ENCODE results near the gene FBXO38.
A peak's percentile ranks its signal among the peaks of the same experiment; 100 is the strongest.

FBXO38 gene

DNA sequence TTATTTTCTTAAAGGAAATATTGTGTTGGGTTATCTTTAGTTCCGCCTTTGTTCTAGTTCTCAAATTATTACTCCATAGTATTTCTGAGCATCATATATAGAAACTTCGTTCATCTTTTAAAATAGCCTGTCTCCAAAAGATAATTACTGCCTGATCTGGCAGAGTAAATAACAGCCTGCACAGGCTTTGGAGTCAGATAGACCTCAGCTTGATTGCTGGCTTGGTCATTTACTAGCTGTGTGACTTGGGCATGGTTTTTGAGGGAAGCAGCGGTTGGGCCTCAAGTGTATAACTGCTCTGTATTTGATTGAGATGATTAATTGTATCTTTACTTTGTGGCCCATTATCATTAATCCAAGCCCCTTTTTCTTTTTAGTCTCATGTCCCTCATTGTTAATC lies 50.1 kb downstream of the FBXO38 start:
- Histone ChIP-seq H3K27me3 (replicated peaks; ENCODE audit: control insufficient read depth, insufficient read depth, low read length) (no peaks in the 10 kb centered on the region), H3K9ac (ENCODE audit: low read length) (no peak overlapping the region), H3K36me3 (ENCODE audit: control insufficient read depth, insufficient read depth, low read length, severe bottlenecking) (peaks cover 64% of the 10 kb centered on the region), H3K9me3 (ENCODE audit: control insufficient read depth, low read length) (no peaks in the 10 kb centered on the region), H3K4me3 (ENCODE audit: low read length) (no peak overlapping the region), H3K4me1 (ENCODE audit: control insufficient read depth, insufficient read depth, low read length) (peaks cover 6% of the 10 kb centered on the region)
- no peak for DNase-seq (ENCODE audit: low read depth)

DNA sequence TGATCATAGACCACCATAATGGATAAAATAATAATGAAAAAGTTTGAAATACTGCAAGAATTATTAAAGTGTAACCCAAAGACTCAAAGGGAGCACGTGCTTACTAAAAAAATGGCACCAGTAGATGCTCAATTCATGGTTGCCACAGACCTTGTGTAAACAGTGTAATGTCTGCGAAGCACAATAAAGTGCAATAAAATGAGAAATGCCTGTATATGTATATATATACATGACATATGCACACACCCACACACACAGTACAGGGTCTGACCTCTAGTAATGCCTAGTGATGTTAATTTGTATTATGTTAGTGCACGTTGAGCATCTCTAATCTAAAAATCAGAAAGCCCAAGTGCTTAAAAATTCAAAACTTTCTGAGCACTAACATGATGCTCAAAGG lies 52.3 kb downstream of the FBXO38 start:
- H3K27me3 ChIP-seq (replicated peaks; ENCODE audit: control insufficient read depth, insufficient read depth, low read length), result no peaks in the 10 kb centered on the region
- no peak overlapping the region for H3K4me3 ChIP-seq (ENCODE audit: low read length)
- H3K4me1 ChIP-seq (ENCODE audit: control insufficient read depth, insufficient read depth, low read length), result peaks cover 6% of the 10 kb centered on the region
- peaks cover 75% of the 10 kb centered on the region for H3K36me3 ChIP-seq (ENCODE audit: control insufficient read depth, insufficient read depth, low read length, severe bottlenecking)
- no peak overlapping the region for H3K9ac ChIP-seq (ENCODE audit: low read length)
- no peaks in the 10 kb centered on the region for H3K9me3 ChIP-seq (ENCODE audit: control insufficient read depth, low read length)
- no peak for DNase-seq (ENCODE audit: low read depth)

GRCh38 chr5:148437249-148437648 lies 53.5 kb downstream of the FBXO38 start:
- peaks cover 86% of the 10 kb centered on the region for H3K36me3 ChIP-seq (ENCODE audit: control insufficient read depth, insufficient read depth, low read length, severe bottlenecking)
- H3K9me3 ChIP-seq (ENCODE audit: control insufficient read depth, low read length), result no peaks in the 10 kb centered on the region
- H3K4me1 ChIP-seq (ENCODE audit: control insufficient read depth, insufficient read depth, low read length), result peaks cover 6% of the 10 kb centered on the region
- no peak overlapping the region for H3K9ac ChIP-seq (ENCODE audit: low read length)
- no peaks in the 10 kb centered on the region for H3K27me3 ChIP-seq (replicated peaks; ENCODE audit: control insufficient read depth, insufficient read depth, low read length)
- no peak overlapping the region for H3K4me3 ChIP-seq (ENCODE audit: low read length)
- DNase-seq (ENCODE audit: low read depth), result peak; percentile 10

DNA sequence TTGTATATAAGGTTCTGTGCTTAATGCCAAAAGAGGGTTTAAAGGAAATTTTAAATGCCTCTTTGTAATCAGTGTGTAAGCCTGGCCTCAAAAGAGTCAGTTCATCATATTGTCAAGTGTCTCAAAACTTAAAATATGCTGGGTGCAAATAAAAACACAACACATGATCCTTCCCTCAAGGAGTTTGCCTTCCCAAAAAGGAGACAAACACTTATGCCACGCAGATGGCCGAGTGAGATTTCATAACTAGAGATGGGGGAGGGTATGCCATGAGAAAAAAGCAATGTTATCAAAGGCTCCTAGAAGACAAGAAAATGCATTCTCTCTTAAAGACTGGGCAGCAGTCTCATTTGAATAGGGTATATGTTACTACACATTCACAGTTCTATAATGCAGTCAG lies 55.2 kb downstream of the FBXO38 start:
- no peak for DNase-seq (ENCODE audit: low read depth)

DNA sequence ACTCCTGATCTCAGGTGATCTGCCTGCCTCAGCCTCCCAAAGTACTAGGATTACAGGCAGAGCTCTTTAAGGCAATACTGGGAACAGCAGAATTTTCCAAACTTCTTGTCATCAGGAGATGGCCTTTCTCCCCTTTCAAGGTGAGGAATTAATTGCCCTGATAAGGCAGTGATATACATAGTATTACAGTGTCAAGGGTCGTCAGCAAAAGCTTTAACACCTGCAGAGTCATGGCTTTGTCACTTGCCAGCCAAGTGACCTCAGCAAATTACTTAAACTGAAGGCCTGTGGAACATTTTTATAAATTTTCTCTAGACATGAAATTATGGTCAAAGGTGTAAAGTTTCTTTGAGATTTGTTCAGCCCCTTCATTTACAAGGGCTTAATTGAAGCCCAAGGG lies 59.5 kb downstream of the FBXO38 start:
- no peaks in the 10 kb centered on the region for H3K27me3 ChIP-seq (replicated peaks; ENCODE audit: control insufficient read depth, insufficient read depth, low read length)
- peaks cover 53% of the 10 kb centered on the region for H3K36me3 ChIP-seq (ENCODE audit: control insufficient read depth, insufficient read depth, low read length, severe bottlenecking)
- no peak overlapping the region for H3K4me3 ChIP-seq (ENCODE audit: low read length)
- DNase-seq (ENCODE audit: low read depth), result no peak
- no peaks in the 10 kb centered on the region for H3K4me1 ChIP-seq (ENCODE audit: control insufficient read depth, insufficient read depth, low read length)
- H3K9me3 ChIP-seq (ENCODE audit: control insufficient read depth, low read length), result no peaks in the 10 kb centered on the region
- no peak overlapping the region for H3K9ac ChIP-seq (ENCODE audit: low read length)

More for the DNA sequence above, 55.2 kb downstream of the FBXO38 start:
- no peak overlapping the region for H3K4me3 ChIP-seq (ENCODE audit: low read length)
- no peaks in the 10 kb centered on the region for H3K27me3 ChIP-seq (replicated peaks; ENCODE audit: control insufficient read depth, insufficient read depth, low read length)
- H3K4me1 ChIP-seq (ENCODE audit: control insufficient read depth, insufficient read depth, low read length), result peaks cover 6% of the 10 kb centered on the region
- no peaks in the 10 kb centered on the region for H3K9me3 ChIP-seq (ENCODE audit: control insufficient read depth, low read length)
- peaks cover 80% of the 10 kb centered on the region for H3K36me3 ChIP-seq (ENCODE audit: control insufficient read depth, insufficient read depth, low read length, severe bottlenecking)
- no peak overlapping the region for H3K9ac ChIP-seq (ENCODE audit: low read length)

GRCh38 chr5:148443998-148444397 lies 60.2 kb downstream of the FBXO38 start:
- no peaks in the 10 kb centered on the region for H3K27me3 ChIP-seq (replicated peaks; ENCODE audit: control insufficient read depth, insufficient read depth, low read length)
- H3K4me1 ChIP-seq (ENCODE audit: control insufficient read depth, insufficient read depth, low read length), result no peaks in the 10 kb centered on the region
- peaks cover 46% of the 10 kb centered on the region for H3K36me3 ChIP-seq (ENCODE audit: control insufficient read depth, insufficient read depth, low read length, severe bottlenecking)
- DNase-seq (ENCODE audit: low read depth), result peak; percentile 88
- no peak overlapping the region for H3K4me3 ChIP-seq (ENCODE audit: low read length)
- no peak overlapping the region for H3K9ac ChIP-seq (ENCODE audit: low read length)
- no peaks in the 10 kb centered on the region for H3K9me3 ChIP-seq (ENCODE audit: control insufficient read depth, low read length)

GRCh38 chr5:148445578-148445977 lies 61.8 kb downstream of the FBXO38 start:
- H3K27me3 ChIP-seq (replicated peaks; ENCODE audit: control insufficient read depth, insufficient read depth, low read length), result no peaks in the 10 kb centered on the region
- peaks cover 30% of the 10 kb centered on the region for H3K36me3 ChIP-seq (ENCODE audit: control insufficient read depth, insufficient read depth, low read length, severe bottlenecking)
- H3K4me3 ChIP-seq (ENCODE audit: low read length), result no peak overlapping the region
- H3K4me1 ChIP-seq (ENCODE audit: control insufficient read depth, insufficient read depth, low read length), result no peaks in the 10 kb centered on the region
- H3K9me3 ChIP-seq (ENCODE audit: control insufficient read depth, low read length), result no peaks in the 10 kb centered on the region
- no peak overlapping the region for H3K9ac ChIP-seq (ENCODE audit: low read length)
- no peak for DNase-seq (ENCODE audit: low read depth)

GRCh38 chr5:148446611-148447010 lies 62.9 kb downstream of the FBXO38 start:
- Histone ChIP-seq H3K9me3 (ENCODE audit: control insufficient read depth, low read length) (no peaks in the 10 kb centered on the region), H3K36me3 (ENCODE audit: control insufficient read depth, insufficient read depth, low read length, severe bottlenecking) (peaks cover 20% of the 10 kb centered on the region), H3K9ac (ENCODE audit: low read length) (no peak overlapping the region), H3K4me1 (ENCODE audit: control insufficient read depth, insufficient read depth, low read length) (no peaks in the 10 kb centered on the region), H3K4me3 (ENCODE audit: low read length) (no peak overlapping the region), H3K27me3 (replicated peaks; ENCODE audit: control insufficient read depth, insufficient read depth, low read length) (no peaks in the 10 kb centered on the region)
- no peak for DNase-seq (ENCODE audit: low read depth)

GRCh38 chr5:148452499-148453193 lies 68.9 kb downstream of the FBXO38 start:
- no peak for DNase-seq (ENCODE audit: low read depth)
- Histone ChIP-seq H3K9ac (ENCODE audit: low read length) (no peak overlapping the region), H3K4me1 (ENCODE audit: control insufficient read depth, insufficient read depth, low read length) (peaks cover 8% of the 10 kb centered on the region), H3K36me3 (ENCODE audit: control insufficient read depth, insufficient read depth, low read length, severe bottlenecking) (no peaks in the 10 kb centered on the region), H3K9me3 (ENCODE audit: control insufficient read depth, low read length) (no peaks in the 10 kb centered on the region), H3K27me3 (replicated peaks; ENCODE audit: control insufficient read depth, insufficient read depth, low read length) (no peaks in the 10 kb centered on the region), H3K4me3 (ENCODE audit: low read length) (no peak overlapping the region)

DNA sequence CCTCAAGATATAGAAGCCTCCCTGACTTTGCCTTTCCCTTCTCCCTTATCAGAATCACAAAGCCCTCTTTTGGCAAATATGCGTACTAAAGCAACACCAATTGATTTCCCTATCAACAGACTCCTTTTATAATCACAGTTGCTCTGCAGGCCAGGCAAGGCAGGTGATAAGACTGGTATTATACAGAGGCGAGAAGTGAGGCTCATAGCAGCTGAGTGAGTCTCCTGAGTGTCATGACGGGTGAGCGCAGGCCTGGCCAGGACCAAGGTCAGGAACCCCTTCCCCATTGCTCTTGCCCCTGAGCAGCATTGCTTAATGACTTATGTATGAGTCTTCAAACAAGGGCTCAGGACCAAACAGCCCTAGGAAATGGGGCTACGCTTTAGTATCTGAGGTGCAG lies 70.8 kb downstream of the FBXO38 start:
- Histone ChIP-seq H3K9me3 (ENCODE audit: control insufficient read depth, low read length) (no peaks in the 10 kb centered on the region), H3K36me3 (ENCODE audit: control insufficient read depth, insufficient read depth, low read length, severe bottlenecking) (no peaks in the 10 kb centered on the region), H3K27me3 (replicated peaks; ENCODE audit: control insufficient read depth, insufficient read depth, low read length) (no peaks in the 10 kb centered on the region), H3K4me3 (ENCODE audit: low read length) (no peak overlapping the region), H3K9ac (ENCODE audit: low read length) (no peak overlapping the region), H3K4me1 (ENCODE audit: control insufficient read depth, insufficient read depth, low read length) (peaks cover 8% of the 10 kb centered on the region)
- no peak for DNase-seq (ENCODE audit: low read depth)

DNA sequence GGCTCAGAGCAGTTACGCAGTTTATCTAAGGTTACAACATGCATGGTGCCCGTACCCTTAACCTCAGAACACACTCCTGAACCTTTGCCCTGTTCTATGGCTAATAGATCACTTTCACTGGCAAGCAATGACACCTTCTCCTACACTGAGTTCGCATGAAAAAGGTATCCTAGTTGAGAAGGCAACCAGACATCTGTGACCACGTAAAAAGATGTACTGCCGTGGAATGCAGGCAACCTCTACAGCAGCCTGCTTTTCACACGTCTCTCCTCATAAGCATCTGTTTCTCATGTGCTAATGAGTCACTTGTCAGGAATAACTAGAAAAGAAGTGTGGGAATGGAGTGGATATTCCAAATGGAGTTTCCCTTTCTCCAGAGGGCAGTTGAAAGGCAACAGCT lies 71.4 kb downstream of the FBXO38 start:
- H3K4me1 ChIP-seq (ENCODE audit: control insufficient read depth, insufficient read depth, low read length), result peaks cover 8% of the 10 kb centered on the region
- H3K36me3 ChIP-seq (ENCODE audit: control insufficient read depth, insufficient read depth, low read length, severe bottlenecking), result no peaks in the 10 kb centered on the region
- no peak for DNase-seq (ENCODE audit: low read depth)
- H3K9ac ChIP-seq (ENCODE audit: low read length), result no peak overlapping the region
- no peaks in the 10 kb centered on the region for H3K27me3 ChIP-seq (replicated peaks; ENCODE audit: control insufficient read depth, insufficient read depth, low read length)
- no peaks in the 10 kb centered on the region for H3K9me3 ChIP-seq (ENCODE audit: control insufficient read depth, low read length)
- no peak overlapping the region for H3K4me3 ChIP-seq (ENCODE audit: low read length)

DNA sequence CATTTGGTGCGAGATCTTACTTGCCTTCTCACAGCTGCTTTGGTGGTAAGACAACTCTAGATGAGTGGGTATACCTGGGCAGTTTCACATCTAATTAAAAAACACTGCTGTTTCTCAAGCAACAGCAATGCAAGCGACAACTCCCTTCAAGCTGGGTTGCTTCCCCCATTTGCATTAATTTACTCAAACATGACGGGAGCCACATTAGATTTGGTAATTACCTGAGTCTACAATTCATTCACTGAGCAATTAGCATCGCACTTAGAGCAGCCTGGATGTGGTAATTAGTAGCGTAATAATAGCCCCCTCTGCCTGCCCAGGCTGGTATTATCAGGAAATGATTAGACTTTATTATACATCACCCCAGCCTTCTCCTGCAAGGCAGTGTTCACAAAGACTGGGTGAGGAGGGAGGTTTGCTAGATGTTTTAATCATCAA lies 73.4 kb downstream of the FBXO38 start:
- Histone ChIP-seq H3K27me3 (replicated peaks; ENCODE audit: control insufficient read depth, insufficient read depth, low read length) (no peaks in the 10 kb centered on the region), H3K9me3 (ENCODE audit: control insufficient read depth, low read length) (no peaks in the 10 kb centered on the region), H3K36me3 (ENCODE audit: control insufficient read depth, insufficient read depth, low read length, severe bottlenecking) (no peaks in the 10 kb centered on the region), H3K9ac (ENCODE audit: low read length) (no peak overlapping the region), H3K4me3 (ENCODE audit: low read length) (no peak overlapping the region), H3K4me1 (ENCODE audit: control insufficient read depth, insufficient read depth, low read length) (peaks cover 8% of the 10 kb centered on the region)
- DNase-seq (ENCODE audit: low read depth), result no peak
